Neural cell (in vitro differentiated cells): ENCODE measurements around the gene CDKN2AIPNL.

Experiments
- CTCF ChIP-seq: fragments of 450-650 bp; IDR thresholded peaks from 2 replicates; pipeline ENCODE4 v1.5.1; 2014; ENCODE audit warnings: antibody characterized with exemption, mild to moderate bottlenecking, moderate library complexity; ENCODE audit not compliant: poor library complexity, severe bottlenecking
- EP300 ChIP-seq: fragments of 450-650 bp; conservative IDR thresholded peaks from 2 replicates; pipeline ENCODE4 v1.6.1; 2014; ENCODE audit warnings: antibody characterized with exemption, mild to moderate bottlenecking, moderate library complexity; ENCODE audit not compliant: poor library complexity, severe bottlenecking
- EZH2 ChIP-seq: fragments of 200-600, 300-800 bp; shearing (Covaris generic), sonication (generic); IDR thresholded peaks from 2 replicates; pipeline ENCODE4 v1.6.1; 2014; ENCODE audit warnings: antibody characterized with exemption, low read length, borderline replicate concordance, mild to moderate bottlenecking; ENCODE audit not compliant: insufficient read depth, poor library complexity, severe bottlenecking
- MXI1 ChIP-seq: fragments of 450-650 bp; conservative IDR thresholded peaks from 2 replicates; pipeline ENCODE4 v1.6.1; 2014; ENCODE audit warnings: antibody characterized with exemption, mild to moderate bottlenecking; ENCODE audit not compliant: poor library complexity, severe bottlenecking
- RAD21 ChIP-seq: fragments of 450-650 bp; conservative IDR thresholded peaks from 2 replicates; pipeline ENCODE4 v1.6.1; 2014; ENCODE audit warnings: antibody characterized with exemption, mild to moderate bottlenecking, moderate library complexity
- SMC3 ChIP-seq: fragments of 450-650 bp; conservative IDR thresholded peaks from 2 replicates; pipeline ENCODE4 v1.6.1; 2014; ENCODE audit warnings: antibody characterized with exemption, mild to moderate bottlenecking, moderate library complexity; ENCODE audit not compliant: poor library complexity
- TAF1 ChIP-seq: IDR thresholded peaks from 2 replicates; pipeline ENCODE4 v1.6.1; 2012; ENCODE audit warnings: low read depth

GRCh38 chr5:134444941-134445471 is 33.3 kb upstream of the CDKN2AIPNL start:
- TF ChIP-seq CTCF (no peak), RAD21 (no peak), SMC3 (no peak), EP300 (no peak), EZH2 (no peak), TAF1 (no peak), MXI1 (no peak)
